Fibroblast of skin of right quadriceps (primary cell): ENCODE measurements around the gene CCDC92B.
"Not testable (repeated sequence)": the region's sequence is repeated elsewhere in the genome, so short reads cannot be mapped to it uniquely, and the experiment has no call there.

Source experiments
- DNase-seq: peaks from one replicate; pipeline ENCODE4 v3.0.0-alpha.2; 2013

CCDC92B gene

GRCh38 chr17:2749058-2749783 lies at the start of gene CCDC92B:
Gene CCDC92B (minus strand): TSS chr17:2749652. CDS start chr17:2735145, 14,507 bp downstream.
- DNase-seq = no peak

GRCh38 chr17:2798678-2799077 lies 49.2 kb upstream of the CCDC92B start:
- DNase-seq = no peak

GRCh38 chr17:2798188-2798587 lies 48.7 kb upstream of the CCDC92B start:
- no peak for DNase-seq

GRCh38 chr17:2797637-2798036 lies 48.2 kb upstream of the CCDC92B start:
- DNase-seq = no peak

- no peak for DNase-seq
Observed at GRCh38 chr17:2797226-2797625, 47.8 kb upstream of the CCDC92B start.

- no peak for DNase-seq
Observed at GRCh38 chr17:2796164-2797125, 47.0 kb upstream of the CCDC92B start, which contains the start of gene RAP1GAP2. Gene RAP1GAP2 (plus strand): TSS chr17:2796438. CDS start chr17:2796528, 90 bp downstream.

GRCh38 chr17:2795441-2796163 lies 46.1 kb upstream of the CCDC92B start:
- no peak for DNase-seq

GRCh38 chr17:2794111-2794803 lies 44.8 kb upstream of the CCDC92B start:
- DNase-seq = no peak

GRCh38 chr17:2792366-2793169 lies 43.1 kb upstream of the CCDC92B start:
- DNase-seq = no peak

GRCh38 chr17:2789700-2790099 lies 40.2 kb upstream of the CCDC92B start:
- DNase-seq = no peak

GRCh38 chr17:2786176-2786881 lies 36.9 kb upstream of the CCDC92B start:
- DNase-seq = peak; percentile 65

- DNase-seq = not testable (repeated sequence)
Observed at GRCh38 chr17:2785376-2785775, 35.9 kb upstream of the CCDC92B start.

GRCh38 chr17:2784864-2785263 lies 35.4 kb upstream of the CCDC92B start:
- DNase-seq = no peak

- no peak for DNase-seq
Observed at GRCh38 chr17:2783310-2784030, 34.0 kb upstream of the CCDC92B start.

GRCh38 chr17:2782055-2782454 lies 32.6 kb upstream of the CCDC92B start:
- peak; percentile 30 for DNase-seq

GRCh38 chr17:2781598-2781997 lies 32.1 kb upstream of the CCDC92B start:
- not testable (repeated sequence) for DNase-seq

GRCh38 chr17:2780931-2781454 lies 31.5 kb upstream of the CCDC92B start:
- no peak for DNase-seq

- DNase-seq = no peak
Observed at GRCh38 chr17:2780256-2780655, 30.8 kb upstream of the CCDC92B start.

- no peak for DNase-seq
Observed at GRCh38 chr17:2779545-2779944, 30.1 kb upstream of the CCDC92B start.

GRCh38 chr17:2778489-2778888 lies 29.0 kb upstream of the CCDC92B start:
- DNase-seq = no peak
